HL-60 (cell line): ENCODE data around the gene PPP1R9A.

Experiments used
- DNase-seq, 2 experiments: peaks; one replicate each; pipeline ENCODE4 v3.0.0-alpha.2; 2010 to 2020; ENCODE audit warnings: low read depth in 1 of 2, low spot score in 1 of 2
- H3K27ac ChIP-seq: fragments of 250-450 bp; sonication (Bioruptor Pico); replicated peaks from 2 replicates; pipeline ENCODE4 v1.5.1; 2020; ENCODE audit warnings: mild to moderate bottlenecking, moderate library complexity
- H3K27me3 ChIP-seq: fragments of 250-450 bp; sonication (Bioruptor Pico); 2 replicates; pipeline ENCODE4 v1.5.1; 2021; ENCODE audit warnings: mild to moderate bottlenecking, moderate library complexity; ENCODE audit not compliant: insufficient read depth, poor library complexity, severe bottlenecking
- H3K4me3 ChIP-seq: replicated peaks from 2 replicates; pipeline ENCODE4 v1.5.1; 2011; ENCODE audit warnings: mild to moderate bottlenecking, control low read depth, low read length; ENCODE audit not compliant: insufficient read depth
- GABPA ChIP-seq: IDR thresholded peaks from 2 replicates; pipeline ENCODE4 v1.6.1; 2012; ENCODE audit warnings: low read depth
- POLR2AphosphoS5 ChIP-seq: IDR thresholded peaks from 2 replicates; pipeline ENCODE4 v1.6.1; 2012; ENCODE audit warnings: low read depth
- SPI1 ChIP-seq: IDR thresholded peaks from 2 replicates; pipeline ENCODE4 v1.6.1; 2012; ENCODE audit warnings: low read depth, mild to moderate bottlenecking, borderline replicate concordance
- TF ChIP-seq, protein P1 (sequence below): IDR thresholded peaks from 2 replicates; pipeline ENCODE4 v1.6.1; 2012; ENCODE audit warnings: low read depth; ENCODE audit not compliant: insufficient replicate concordance
- TF ChIP-seq, protein P2 (sequence below): IDR thresholded peaks from one replicate; pipeline ENCODE4 v1.5.1; 2011; ENCODE audit warnings: low read length, control low read depth, inconsistent platforms; ENCODE audit not compliant: insufficient read depth

Gene PPP1R9A

DNA sequence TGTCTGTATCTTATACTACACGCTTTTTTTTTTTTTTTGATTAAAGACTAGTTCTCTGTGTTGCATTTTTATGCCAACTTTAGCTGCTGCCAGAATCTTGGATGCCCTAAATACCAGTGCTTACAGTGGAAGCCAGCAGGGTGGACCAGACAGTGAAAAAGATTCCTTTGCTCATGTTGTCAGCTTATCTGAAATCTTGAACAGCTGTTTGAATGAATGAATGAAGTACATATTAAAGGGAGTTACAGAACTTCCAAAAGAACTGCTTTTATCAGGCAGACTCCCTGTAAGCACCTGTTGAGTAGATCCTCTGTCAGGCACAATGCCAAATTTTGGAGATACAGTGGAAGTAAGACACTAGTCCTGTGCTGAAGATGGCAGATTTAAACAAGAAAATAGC lies 184.9 kb downstream of the PPP1R9A start:
- Histone ChIP-seq H3K27me3 (no peaks in the 10 kb centered on the region), H3K4me3 (no peak overlapping the region), H3K27ac (no peak overlapping the region)
- TF ChIP-seq GABPA (no peak), SPI1 (no peak), POLR2AphosphoS5 (no peak)
- TF ChIP-seq, protein P1, sequence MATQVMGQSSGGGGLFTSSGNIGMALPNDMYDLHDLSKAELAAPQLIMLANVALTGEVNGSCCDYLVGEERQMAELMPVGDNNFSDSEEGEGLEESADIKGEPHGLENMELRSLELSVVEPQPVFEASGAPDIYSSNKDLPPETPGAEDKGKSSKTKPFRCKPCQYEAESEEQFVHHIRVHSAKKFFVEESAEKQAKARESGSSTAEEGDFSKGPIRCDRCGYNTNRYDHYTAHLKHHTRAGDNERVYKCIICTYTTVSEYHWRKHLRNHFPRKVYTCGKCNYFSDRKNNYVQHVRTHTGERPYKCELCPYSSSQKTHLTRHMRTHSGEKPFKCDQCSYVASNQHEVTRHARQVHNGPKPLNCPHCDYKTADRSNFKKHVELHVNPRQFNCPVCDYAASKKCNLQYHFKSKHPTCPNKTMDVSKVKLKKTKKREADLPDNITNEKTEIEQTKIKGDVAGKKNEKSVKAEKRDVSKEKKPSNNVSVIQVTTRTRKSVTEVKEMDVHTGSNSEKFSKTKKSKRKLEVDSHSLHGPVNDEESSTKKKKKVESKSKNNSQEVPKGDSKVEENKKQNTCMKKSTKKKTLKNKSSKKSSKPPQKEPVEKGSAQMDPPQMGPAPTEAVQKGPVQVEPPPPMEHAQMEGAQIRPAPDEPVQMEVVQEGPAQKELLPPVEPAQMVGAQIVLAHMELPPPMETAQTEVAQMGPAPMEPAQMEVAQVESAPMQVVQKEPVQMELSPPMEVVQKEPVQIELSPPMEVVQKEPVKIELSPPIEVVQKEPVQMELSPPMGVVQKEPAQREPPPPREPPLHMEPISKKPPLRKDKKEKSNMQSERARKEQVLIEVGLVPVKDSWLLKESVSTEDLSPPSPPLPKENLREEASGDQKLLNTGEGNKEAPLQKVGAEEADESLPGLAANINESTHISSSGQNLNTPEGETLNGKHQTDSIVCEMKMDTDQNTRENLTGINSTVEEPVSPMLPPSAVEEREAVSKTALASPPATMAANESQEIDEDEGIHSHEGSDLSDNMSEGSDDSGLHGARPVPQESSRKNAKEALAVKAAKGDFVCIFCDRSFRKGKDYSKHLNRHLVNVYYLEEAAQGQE, result no peak
- no peak for DNase-seq

DNA sequence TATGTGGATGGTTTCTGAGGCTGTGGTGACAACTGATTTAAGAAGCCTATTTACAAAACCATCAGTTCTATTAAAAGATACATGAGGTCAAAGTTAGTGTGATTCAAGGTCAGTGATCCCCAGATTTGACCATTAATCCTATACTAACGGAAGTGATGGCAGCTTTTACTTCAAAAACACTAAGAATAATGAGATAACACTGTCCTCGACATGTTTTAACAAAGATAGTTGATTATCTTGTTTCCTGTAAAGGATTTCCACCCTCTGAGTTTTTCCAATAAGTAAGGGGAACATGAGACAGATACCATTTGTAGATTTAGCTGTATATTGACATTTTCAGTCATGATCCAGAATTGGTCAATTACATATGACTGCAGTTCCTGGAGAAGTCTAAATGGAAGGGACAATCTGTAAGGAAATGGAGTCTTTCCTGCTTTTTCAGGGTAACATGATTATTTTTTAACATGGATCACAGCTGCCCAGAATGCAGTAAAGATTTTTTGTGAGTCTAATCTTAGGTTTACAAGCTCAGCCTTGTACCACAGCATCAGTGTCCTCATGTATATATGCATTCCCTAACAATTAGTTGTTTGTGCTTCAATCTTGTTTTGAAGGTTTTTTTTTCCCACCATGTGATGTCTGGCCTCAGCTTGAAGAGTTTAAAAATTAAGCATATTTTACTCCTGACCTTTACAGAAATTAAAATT lies 188.0 kb downstream of the PPP1R9A start:
- TF ChIP-seq POLR2AphosphoS5, result no peak
- TF ChIP-seq SPI1, result no peak
- TF ChIP-seq, protein P1, result no peak
- TF ChIP-seq, protein P2, sequence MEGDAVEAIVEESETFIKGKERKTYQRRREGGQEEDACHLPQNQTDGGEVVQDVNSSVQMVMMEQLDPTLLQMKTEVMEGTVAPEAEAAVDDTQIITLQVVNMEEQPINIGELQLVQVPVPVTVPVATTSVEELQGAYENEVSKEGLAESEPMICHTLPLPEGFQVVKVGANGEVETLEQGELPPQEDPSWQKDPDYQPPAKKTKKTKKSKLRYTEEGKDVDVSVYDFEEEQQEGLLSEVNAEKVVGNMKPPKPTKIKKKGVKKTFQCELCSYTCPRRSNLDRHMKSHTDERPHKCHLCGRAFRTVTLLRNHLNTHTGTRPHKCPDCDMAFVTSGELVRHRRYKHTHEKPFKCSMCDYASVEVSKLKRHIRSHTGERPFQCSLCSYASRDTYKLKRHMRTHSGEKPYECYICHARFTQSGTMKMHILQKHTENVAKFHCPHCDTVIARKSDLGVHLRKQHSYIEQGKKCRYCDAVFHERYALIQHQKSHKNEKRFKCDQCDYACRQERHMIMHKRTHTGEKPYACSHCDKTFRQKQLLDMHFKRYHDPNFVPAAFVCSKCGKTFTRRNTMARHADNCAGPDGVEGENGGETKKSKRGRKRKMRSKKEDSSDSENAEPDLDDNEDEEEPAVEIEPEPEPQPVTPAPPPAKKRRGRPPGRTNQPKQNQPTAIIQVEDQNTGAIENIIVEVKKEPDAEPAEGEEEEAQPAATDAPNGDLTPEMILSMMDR, result no peak
- no peak for TF ChIP-seq GABPA

DNA sequence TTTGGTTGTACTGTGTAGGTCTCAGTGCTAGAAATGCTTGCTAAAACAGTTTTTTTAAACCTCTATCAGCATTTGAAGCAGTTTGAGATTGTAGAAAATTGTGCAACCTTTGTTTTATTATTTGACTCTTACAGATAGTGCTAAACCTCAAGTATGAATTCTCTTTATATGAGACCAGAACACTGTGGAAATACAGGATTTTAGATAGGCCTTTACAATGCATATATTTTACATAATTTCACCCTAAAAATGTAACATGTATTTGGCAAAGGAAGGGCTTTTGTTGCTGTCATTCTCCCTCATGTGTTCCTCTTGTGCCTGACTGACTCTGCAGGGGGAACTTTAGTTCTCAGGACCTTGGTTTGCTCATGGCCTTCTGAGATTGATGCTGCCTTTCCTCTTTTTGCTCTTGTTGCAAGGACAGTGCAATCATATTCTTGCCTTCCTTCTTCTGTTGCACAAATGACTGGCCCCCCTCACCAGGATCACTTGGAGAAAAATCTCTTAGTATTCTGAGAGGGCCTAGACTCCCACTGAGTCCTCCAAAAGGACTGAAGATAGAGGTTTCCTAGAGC lies 188.7 kb downstream of the PPP1R9A start:
- no peak for DNase-seq
- no peak for TF ChIP-seq SPI1
- TF ChIP-seq GABPA, result no peak
- TF ChIP-seq, protein P2, result no peak
- no peak for TF ChIP-seq POLR2AphosphoS5
- Histone ChIP-seq H3K4me3 (no peak overlapping the region), H3K27ac (no peak overlapping the region), H3K27me3 (no peaks in the 10 kb centered on the region)

More for the DNA sequence above, 188.0 kb downstream of the PPP1R9A start:
- H3K4me3 ChIP-seq, result no peak overlapping the region
- DNase-seq, result no peak
- no peaks in the 10 kb centered on the region for H3K27me3 ChIP-seq
- H3K27ac ChIP-seq, result no peak overlapping the region

DNA sequence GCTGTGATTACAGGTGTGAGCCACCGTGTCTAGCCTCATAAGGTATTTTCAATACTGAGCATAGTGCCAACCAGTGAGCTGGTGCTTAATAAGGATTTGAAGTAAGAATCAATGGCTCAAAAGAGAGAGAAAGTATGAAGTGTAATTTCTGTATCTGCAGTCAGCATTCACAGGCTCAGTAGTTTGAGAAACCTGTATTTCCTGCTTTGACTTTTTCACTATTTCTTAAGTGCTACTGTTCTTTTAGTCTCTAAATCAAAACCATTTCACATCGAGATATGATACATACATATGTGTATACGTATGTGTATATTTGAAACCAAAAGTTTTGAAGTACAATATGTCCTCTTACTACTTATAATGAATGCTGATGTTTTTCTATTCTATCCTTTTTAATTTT lies 189.9 kb downstream of the PPP1R9A start:
- DNase-seq, result no peak
- Histone ChIP-seq H3K27ac (no peak overlapping the region), H3K27me3 (no peaks in the 10 kb centered on the region), H3K4me3 (no peak overlapping the region)
- TF ChIP-seq, protein P1, result no peak
- TF ChIP-seq GABPA (no peak), POLR2AphosphoS5 (no peak), SPI1 (no peak)
- TF ChIP-seq, protein P2, result no peak
